Activated CD8-positive, alpha-beta T cell treated with anti-CD3 and anti-CD28 coated beads for 36 hours (primary cell): ENCODE measurements around the gene CYP4V2. TPM values are rescaled to one million over a fixed set of nuclear protein-coding genes. Genes with fewer than 3 reads are reported as not detected.

Source experiments
- ATAC-seq: fragments of 200-7000 bp; cut with Tn5 transposase; one replicate; pipeline ENCODE4 v1.10.0; 2021; ENCODE audit warnings: mild to moderate bottlenecking, moderate library complexity
- CTCF ChIA-PET: fragments of 350-600 bp; sonication (Branson Sonifier 250); formaldehyde crosslinking; loops from one replicate; lab custom pipeline; 2021; ENCODE audit warnings: antibody characterized with exemption; lab: Charles Lee
- POLR2A ChIA-PET: fragments of 350-600 bp; sonication (Branson Sonifier 250); formaldehyde crosslinking; loops from one replicate; lab custom pipeline; 2021; ENCODE audit warnings: antibody characterized with exemption; lab: Charles Lee
- DNase-seq: peaks from one replicate; pipeline ENCODE4 v3.0.0-alpha.2; 2020
- H3K27ac Mint-ChIP-seq: one replicate; pipeline ENCODE4 v1.8.0; 2021; ENCODE audit warnings: mild to moderate bottlenecking, mixed read lengths
- H3K27me3 Mint-ChIP-seq: one replicate; pipeline ENCODE4 v1.8.0; 2021; ENCODE audit warnings: mixed read lengths
- H3K36me3 Mint-ChIP-seq: one replicate; pipeline ENCODE4 v1.8.0; 2021; ENCODE audit warnings: low read depth, mixed read lengths
- H3K4me1 Mint-ChIP-seq: one replicate; pipeline ENCODE4 v1.8.0; 2021; ENCODE audit warnings: low read depth, mixed read lengths
- H3K4me3 Mint-ChIP-seq: one replicate; pipeline ENCODE4 v1.8.0; 2021; ENCODE audit warnings: mild to moderate bottlenecking, moderate library complexity, mixed read lengths
- H3K9me3 Mint-ChIP-seq: one replicate; pipeline ENCODE4 v1.8.0; 2021; ENCODE audit warnings: mixed read lengths
- intact Hi-C: fragments of 100-400 bp; cut with micrococcal nuclease; formaldehyde crosslinking; loops from one replicate; pipeline ENCODE4 v1.10.0; 2022
- total RNA-seq, 2 experiments: library from RNA; stranded (reverse); gene quantifications; one replicate each; pipeline ENCODE4 v1.2.3, GENCODE V29; 2021
- TF ChIP-seq, protein P1 (sequence below): fragments of 200-600 bp; IDR thresholded peaks from one replicate; pipeline ENCODE4 v1.8.0; 2022; ENCODE audit warnings: antibody characterized with exemption, mild to moderate bottlenecking

Gene CYP4V2
- total RNA-seq, 2 experiments from 2014 or later, result 4.8 to 5.1 TPM

DNA sequence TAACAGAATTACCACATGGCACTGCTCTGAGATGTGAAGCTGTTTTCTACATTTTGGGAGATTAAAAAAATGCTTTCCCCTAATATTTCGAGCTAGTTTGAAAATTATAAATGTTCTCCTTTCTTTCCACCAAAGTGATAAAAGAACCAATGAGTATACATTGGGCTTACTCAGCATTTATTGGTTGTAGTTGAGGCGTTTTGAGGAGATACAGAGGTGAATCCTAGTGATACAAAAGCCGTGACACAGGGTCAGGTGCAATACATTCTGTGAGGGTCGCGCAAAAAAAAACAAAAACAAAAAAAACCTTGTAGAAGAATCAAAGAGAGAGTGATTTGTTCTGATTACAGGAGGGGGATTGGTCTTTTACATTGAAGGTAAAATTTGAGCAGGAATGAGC lies 32.4 kb upstream of the CYP4V2 start:
- Mint-ChIP-seq H3K4me3 (no peak overlapping the region), H3K27me3 (peaks cover 7% of the 10 kb centered on the region), H3K4me1 (peaks cover 4% of the 10 kb centered on the region), H3K27ac (no peak overlapping the region), H3K9me3 (no peaks in the 10 kb centered on the region), H3K36me3 (no peaks in the 10 kb centered on the region)
- ATAC-seq (no peak), DNase-seq (no peak)
- ChIA-PET CTCF (interaction anchor here (1.2 to 1.3 kb wide), 2 partner anchors 9 to 33 kb away, joined by 4 read pairs; partner anchors contain the start of gene CYP4V2), POLR2A (no interaction called here)
- TF ChIP-seq, protein P1, sequence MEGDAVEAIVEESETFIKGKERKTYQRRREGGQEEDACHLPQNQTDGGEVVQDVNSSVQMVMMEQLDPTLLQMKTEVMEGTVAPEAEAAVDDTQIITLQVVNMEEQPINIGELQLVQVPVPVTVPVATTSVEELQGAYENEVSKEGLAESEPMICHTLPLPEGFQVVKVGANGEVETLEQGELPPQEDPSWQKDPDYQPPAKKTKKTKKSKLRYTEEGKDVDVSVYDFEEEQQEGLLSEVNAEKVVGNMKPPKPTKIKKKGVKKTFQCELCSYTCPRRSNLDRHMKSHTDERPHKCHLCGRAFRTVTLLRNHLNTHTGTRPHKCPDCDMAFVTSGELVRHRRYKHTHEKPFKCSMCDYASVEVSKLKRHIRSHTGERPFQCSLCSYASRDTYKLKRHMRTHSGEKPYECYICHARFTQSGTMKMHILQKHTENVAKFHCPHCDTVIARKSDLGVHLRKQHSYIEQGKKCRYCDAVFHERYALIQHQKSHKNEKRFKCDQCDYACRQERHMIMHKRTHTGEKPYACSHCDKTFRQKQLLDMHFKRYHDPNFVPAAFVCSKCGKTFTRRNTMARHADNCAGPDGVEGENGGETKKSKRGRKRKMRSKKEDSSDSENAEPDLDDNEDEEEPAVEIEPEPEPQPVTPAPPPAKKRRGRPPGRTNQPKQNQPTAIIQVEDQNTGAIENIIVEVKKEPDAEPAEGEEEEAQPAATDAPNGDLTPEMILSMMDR, result no peak
- intact Hi-C loops, result no loop called here

DNA sequence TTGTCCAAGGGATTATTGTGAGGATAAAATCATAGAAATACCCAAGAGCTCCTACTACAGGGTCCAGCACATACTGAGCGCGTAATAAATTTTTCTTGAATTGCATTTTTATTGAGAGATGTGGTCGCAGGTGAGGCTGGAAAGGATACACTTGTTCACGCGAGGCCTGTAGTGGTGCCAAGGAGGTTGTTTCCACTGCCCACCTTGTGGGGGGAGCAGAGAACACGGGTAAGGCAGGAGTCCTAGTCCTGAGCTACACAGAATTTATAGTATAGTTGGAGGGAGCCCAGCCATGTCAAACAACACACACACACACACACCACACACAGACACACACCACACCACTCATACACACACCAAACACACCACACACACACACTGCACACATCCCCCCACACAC lies 31.8 kb upstream of the CYP4V2 start:
- intact Hi-C loops, result no loop called here
- ATAC-seq (peak; percentile 47), DNase-seq (no peak)
- ChIA-PET POLR2A (no interaction called here), CTCF (interaction anchor here (1.2 to 1.3 kb wide), 2 partner anchors 10 to 32 kb away, joined by 4 read pairs; partner anchors contain the start of gene CYP4V2)
- H3K36me3 Mint-ChIP-seq, result no peaks in the 10 kb centered on the region
- TF ChIP-seq, protein P1, result no peak
- H3K27me3 Mint-ChIP-seq, result peaks cover 5% of the 10 kb centered on the region
- H3K27ac Mint-ChIP-seq, result no peak overlapping the region
- no peaks in the 10 kb centered on the region for H3K9me3 Mint-ChIP-seq
- H3K4me3 Mint-ChIP-seq, result no peak overlapping the region
- H3K4me1 Mint-ChIP-seq, result peaks cover 4% of the 10 kb centered on the region

DNA sequence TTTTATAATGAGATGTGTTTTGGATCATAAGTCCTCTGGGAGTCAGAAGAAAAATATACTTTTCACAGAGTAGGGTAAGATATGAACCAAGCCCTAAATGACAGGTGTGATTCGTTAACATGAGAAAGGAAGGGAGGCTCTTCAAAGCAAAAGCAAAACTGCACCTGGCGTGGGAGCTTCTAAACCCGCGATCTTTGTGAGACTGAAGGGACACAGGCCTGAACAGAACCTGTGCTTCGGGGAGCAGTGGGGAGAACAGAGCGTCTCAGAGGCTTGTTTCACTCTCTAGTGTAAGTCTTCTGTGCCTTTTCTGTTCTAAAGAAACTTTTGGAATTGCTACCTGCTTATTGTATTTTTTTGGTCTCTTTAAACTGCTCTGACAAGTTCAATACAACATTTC lies 30.2 kb upstream of the CYP4V2 start:
- Mint-ChIP-seq H3K27ac (peak overlapping the region; percentile 50), H3K9me3 (no peaks in the 10 kb centered on the region), H3K36me3 (no peaks in the 10 kb centered on the region), H3K4me1 (peaks cover 4% of the 10 kb centered on the region), H3K4me3 (peak overlapping the region; percentile 17), H3K27me3 (peaks cover 1% of the 10 kb centered on the region)
- ChIA-PET CTCF (no interaction called here), POLR2A (no interaction called here)
- ATAC-seq (peak; percentile 80), DNase-seq (peak; percentile 59)
- intact Hi-C loops, result no loop called here
- TF ChIP-seq, protein P1, result no peak

DNA sequence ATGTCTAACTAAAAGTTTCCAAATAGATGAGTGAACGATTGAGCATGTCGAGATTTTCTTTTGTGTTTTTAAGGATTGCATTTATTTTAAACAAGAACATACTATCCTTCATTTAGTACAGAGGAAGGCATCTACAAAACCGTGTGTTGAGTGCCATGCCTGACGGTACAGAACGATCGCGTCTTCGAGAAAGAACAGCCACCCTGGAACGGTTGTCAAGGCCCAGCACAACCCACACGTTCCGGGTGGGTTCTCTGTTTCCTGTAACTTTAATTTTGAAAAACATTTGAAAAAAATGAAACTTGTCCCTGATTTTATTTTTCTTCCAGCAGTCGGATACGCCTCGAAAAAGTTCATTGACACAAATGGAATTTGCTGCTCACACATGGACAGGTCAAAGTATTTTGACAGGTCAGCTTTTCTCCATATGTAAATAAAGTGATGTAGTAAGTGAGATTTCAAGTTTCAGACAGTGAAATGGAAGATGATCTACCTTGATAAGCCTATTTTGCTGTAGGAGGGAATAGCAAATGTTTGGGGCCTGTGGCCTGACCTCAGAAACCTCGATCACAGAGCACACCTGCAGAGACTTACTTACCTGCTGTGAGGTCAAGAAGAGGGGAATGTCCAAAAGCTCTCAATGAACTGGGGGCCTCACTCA lies 24.4 kb upstream of the CYP4V2 start:
- ChIA-PET POLR2A (no interaction called here), CTCF (no interaction called here)
- TF ChIP-seq, protein P1, result no peak
- no peak for DNase-seq
- no peaks in the 10 kb centered on the region for H3K4me1 Mint-ChIP-seq
- no peaks in the 10 kb centered on the region for H3K36me3 Mint-ChIP-seq
- H3K27ac Mint-ChIP-seq, result no peak overlapping the region
- no peaks in the 10 kb centered on the region for H3K9me3 Mint-ChIP-seq
- no peak for ATAC-seq
- H3K4me3 Mint-ChIP-seq, result no peak overlapping the region
- peaks cover 1% of the 10 kb centered on the region for H3K27me3 Mint-ChIP-seq
- intact Hi-C loops, result no loop called here

DNA sequence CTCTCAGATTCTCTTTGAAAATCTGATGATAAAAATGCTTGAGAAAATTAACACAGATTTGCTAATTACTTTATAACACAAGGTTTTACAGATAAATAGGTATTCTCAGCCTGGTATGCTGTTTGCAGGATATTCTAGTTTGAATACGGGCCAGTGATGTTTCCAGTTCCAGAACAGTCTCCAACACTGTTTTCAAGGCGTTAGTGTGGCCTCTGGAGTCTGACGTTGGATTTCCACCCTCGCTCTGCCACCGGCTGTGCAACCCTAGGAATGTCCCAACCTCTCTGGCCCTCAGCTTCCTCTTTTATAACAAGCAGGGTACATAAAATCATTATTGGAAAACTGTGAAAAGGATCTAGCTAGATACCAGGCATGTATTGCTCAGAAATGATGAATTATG lies 23.8 kb upstream of the CYP4V2 start:
- H3K9me3 Mint-ChIP-seq, result no peaks in the 10 kb centered on the region
- no peak overlapping the region for H3K4me3 Mint-ChIP-seq
- TF ChIP-seq, protein P1, result no peak
- CTCF ChIA-PET, result no interaction called here
- H3K27me3 Mint-ChIP-seq, result peaks cover 1% of the 10 kb centered on the region
- POLR2A ChIA-PET, result no interaction called here
- ATAC-seq (no peak), DNase-seq (no peak)
- no peaks in the 10 kb centered on the region for H3K36me3 Mint-ChIP-seq
- no peak overlapping the region for H3K27ac Mint-ChIP-seq
- no peaks in the 10 kb centered on the region for H3K4me1 Mint-ChIP-seq
- intact Hi-C loops, result no loop called here
